22Rv1 (cell line): ENCODE results near the gene CCL27.
A peak's percentile ranks its signal among the peaks of the same experiment; 100 is the strongest.

Experiments used
- ZFX ChIP-seq: fragments of 450-650 bp; IDR thresholded peaks from 2 replicates; pipeline ENCODE4 v1.6.1; 2017; ENCODE audit warnings: antibody characterized with exemption, borderline replicate concordance
- TF ChIP-seq, protein P1 (sequence below): fragments of 450-650 bp; IDR thresholded peaks from 2 replicates; pipeline ENCODE4 v1.5.1; 2017; ENCODE audit warnings: mild to moderate bottlenecking

DNA sequence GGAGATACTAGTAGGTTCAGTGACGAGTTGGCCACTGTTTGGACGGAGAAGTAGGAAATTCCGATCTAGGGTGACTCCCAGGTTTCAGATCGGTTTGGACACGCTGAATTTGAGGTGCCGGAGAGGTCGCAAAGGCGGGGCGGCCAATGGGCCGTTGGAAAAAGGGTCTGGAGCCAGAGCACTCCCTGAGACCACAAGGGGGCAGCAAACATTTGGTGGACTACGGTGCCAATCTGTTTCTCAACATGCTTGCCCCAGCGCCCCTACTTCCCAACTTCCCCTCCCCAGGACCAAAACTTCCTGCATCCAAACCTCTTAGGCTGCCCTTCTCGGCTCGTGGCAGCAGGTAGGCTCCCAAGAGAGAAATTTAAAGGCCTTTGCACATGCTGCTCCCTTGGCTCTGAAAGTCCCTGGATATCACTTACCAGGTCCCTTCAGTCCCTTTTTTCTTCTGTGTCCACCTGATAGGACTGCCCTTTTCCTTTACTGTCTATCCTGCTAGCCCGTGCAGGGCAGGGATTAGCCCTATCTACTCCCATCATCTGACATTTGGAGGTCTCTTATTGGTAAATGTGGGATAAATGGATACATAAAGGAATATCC is 49.6 kb downstream of the CCL27 start:
- TF ChIP-seq, protein P1, sequence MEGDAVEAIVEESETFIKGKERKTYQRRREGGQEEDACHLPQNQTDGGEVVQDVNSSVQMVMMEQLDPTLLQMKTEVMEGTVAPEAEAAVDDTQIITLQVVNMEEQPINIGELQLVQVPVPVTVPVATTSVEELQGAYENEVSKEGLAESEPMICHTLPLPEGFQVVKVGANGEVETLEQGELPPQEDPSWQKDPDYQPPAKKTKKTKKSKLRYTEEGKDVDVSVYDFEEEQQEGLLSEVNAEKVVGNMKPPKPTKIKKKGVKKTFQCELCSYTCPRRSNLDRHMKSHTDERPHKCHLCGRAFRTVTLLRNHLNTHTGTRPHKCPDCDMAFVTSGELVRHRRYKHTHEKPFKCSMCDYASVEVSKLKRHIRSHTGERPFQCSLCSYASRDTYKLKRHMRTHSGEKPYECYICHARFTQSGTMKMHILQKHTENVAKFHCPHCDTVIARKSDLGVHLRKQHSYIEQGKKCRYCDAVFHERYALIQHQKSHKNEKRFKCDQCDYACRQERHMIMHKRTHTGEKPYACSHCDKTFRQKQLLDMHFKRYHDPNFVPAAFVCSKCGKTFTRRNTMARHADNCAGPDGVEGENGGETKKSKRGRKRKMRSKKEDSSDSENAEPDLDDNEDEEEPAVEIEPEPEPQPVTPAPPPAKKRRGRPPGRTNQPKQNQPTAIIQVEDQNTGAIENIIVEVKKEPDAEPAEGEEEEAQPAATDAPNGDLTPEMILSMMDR, result peak; percentile 98
- TF ChIP-seq ZFX, result no peak
